C4-2B (cell line): Measurements from ENCODE around the gene CHURC1.
A peak's percentile ranks its signal among the peaks of the same experiment; 100 is the strongest.

Experiments used
- CTCF ChIP-seq: fragments of 450-650 bp; conservative IDR thresholded peaks from 2 replicates; pipeline ENCODE4 v1.5.1; 2017; ENCODE audit warnings: mild to moderate bottlenecking
- ZFX ChIP-seq: fragments of 450-650 bp; IDR thresholded peaks from 2 replicates; pipeline ENCODE4 v1.6.1; 2017

DNA sequence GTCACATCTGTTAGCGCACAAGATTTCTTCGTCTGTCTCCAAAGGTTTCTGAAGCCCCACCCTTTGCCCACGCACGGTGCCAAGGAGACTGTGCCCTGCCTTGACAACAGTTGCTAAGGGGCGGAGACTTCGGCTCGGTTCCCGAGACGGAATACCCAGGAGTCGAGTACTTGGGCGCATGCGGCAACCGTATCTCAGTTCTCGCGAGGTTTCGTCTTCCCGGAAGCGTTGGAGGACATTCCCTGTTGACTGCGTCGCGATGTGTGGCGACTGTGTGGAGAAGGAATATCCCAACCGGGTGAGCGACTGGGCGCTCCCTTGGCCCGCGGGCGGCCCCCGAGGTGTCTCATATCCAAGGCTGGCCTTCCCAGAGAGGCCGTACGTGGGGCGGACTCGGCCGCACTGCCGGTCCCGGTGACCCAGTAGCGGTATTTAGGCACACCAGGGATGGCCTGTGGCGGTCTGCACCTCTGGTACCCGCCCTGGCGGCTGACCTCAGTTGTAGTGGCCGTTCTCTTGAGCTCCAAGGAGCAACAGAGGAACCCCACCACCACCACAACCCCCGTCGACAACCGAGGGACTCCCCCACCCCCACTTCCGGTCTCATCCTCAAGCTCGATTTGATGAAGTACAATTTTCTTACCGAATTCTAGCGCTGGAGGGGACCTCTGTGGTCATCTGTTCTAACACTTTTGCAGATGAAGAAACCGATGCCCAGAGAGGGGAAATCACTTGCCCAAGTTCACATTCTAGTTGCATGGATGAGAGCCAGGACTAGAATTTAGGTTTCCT lies at the start of gene CHURC1:
- TF ChIP-seq CTCF = no peak
- TF ChIP-seq ZFX = peak; percentile 54
